ACC112 (cell line): ENCODE measurements around the gene CX3CL1.

ENCODE experiments used
- H2AFZ ChIP-seq: fragments of 200-600 bp; sonication (generic); one replicate; pipeline ENCODE4 v1.6.0; 2017; ENCODE audit warnings: antibody characterized with exemption, low read length; ENCODE audit not compliant: unreplicated experiment
- H3K27ac ChIP-seq: fragments of 200-600 bp; sonication (generic); 2 replicates; pipeline ENCODE4 v1.5.1; 2014; ENCODE audit warnings: low read depth, mild to moderate bottlenecking, antibody characterized with exemption, low read length, moderate library complexity
- H3K27me3 ChIP-seq: fragments of 200-600 bp; sonication (generic); 2 replicates; pipeline ENCODE4 v1.6.1; 2014; ENCODE audit warnings: mild to moderate bottlenecking, antibody characterized with exemption, low read length, moderate library complexity, mixed read lengths; ENCODE audit not compliant: insufficient read depth
- H3K36me3 ChIP-seq: fragments of 200-600 bp; sonication (generic); 2 replicates; pipeline ENCODE4 v1.6.1; 2016; ENCODE audit warnings: mild to moderate bottlenecking, antibody characterized with exemption, low read length, moderate library complexity, mixed read lengths; ENCODE audit not compliant: insufficient read depth
- H3K4me1 ChIP-seq: fragments of 200-600 bp; sonication (generic); one replicate; pipeline ENCODE4 v1.6.1; 2016; ENCODE audit warnings: low read length, mixed read lengths; ENCODE audit not compliant: insufficient read depth, unreplicated experiment, control insufficient read depth
- H3K4me3 ChIP-seq: fragments of 200-600 bp; sonication (generic); 2 replicates; pipeline ENCODE4 v1.5.1; 2014; ENCODE audit warnings: mild to moderate bottlenecking, low read depth, low read length
- H3K79me2 ChIP-seq: fragments of 200-600 bp; sonication (generic); one replicate; pipeline ENCODE4 v1.6.0; 2016; ENCODE audit warnings: low read length; ENCODE audit not compliant: control insufficient read depth, unreplicated experiment, insufficient read depth

Gene CX3CL1

GRCh38 chr16:57383276-57384247, 11.3 kb downstream of the CX3CL1 start:
- H3K36me3 ChIP-seq: no peaks in the 10 kb centered on the region
- H2AFZ ChIP-seq: no peak overlapping the region
- H3K27ac ChIP-seq: no peak overlapping the region
- H3K27me3 ChIP-seq: no peaks in the 10 kb centered on the region
- peaks cover 5% of the 10 kb centered on the region for H3K4me1 ChIP-seq
- no peak overlapping the region for H3K4me3 ChIP-seq
- no peaks in the 10 kb centered on the region for H3K79me2 ChIP-seq

- Histone ChIP-seq H2AFZ (no peak overlapping the region), H3K4me1 (peaks cover 5% of the 10 kb centered on the region), H3K79me2 (no peaks in the 10 kb centered on the region), H3K27me3 (no peaks in the 10 kb centered on the region), H3K4me3 (no peak overlapping the region), H3K27ac (no peak overlapping the region), H3K36me3 (no peaks in the 10 kb centered on the region)
Measured at GRCh38 chr16:57384248-57385070, 12.2 kb downstream of the CX3CL1 start.

DNA sequence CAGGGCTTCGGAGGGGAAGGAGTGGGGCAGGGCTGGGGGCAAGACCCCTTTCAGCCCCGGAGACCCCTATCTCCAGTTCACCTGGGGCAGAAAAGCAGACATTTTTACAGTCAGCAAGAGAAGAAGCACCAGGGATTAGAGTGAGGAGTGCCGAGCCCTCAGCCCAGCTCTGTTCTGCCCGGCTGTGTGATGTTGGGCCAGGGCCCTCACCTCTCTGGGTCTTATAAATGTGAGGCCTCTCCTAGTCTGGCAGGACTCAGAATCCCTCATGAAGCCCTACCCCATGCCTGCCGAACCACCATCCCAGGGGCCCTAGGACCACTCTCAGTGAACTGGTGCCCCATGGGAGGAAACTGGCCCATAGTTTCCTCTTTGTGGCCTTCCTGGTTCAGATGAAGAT, 12.8 kb downstream of the CX3CL1 start:
- Histone ChIP-seq H3K4me3 (no peak overlapping the region), H3K4me1 (peaks cover 5% of the 10 kb centered on the region)

DNA sequence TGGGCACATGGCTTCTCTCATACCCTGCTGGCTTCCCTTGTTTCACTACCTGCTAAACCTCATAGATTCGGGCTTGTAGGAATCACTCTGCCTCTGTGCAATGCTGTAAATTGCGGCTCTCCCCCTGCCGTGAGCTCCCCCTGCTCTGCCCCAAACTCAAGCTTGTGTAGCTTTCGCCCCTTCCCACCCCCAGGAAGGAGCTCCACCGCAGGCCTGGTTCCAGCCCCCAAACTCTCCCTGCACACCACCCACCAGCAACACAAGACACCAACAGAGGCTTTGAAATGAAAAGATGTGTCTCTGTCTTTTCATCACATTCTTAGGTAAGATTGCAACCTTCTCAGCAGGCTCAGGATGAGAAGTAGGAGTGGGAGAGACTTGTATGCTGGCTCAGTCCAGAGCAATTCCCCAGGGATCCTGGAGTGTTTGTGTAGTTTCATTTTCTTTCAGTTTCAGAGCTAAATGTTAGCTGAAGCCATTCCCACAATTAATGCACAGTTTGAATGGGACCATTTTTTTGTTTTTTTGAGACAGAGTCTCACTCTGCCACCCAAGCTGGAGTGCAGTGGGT, 14.2 kb downstream of the CX3CL1 start:
- peaks cover 5% of the 10 kb centered on the region for H3K4me1 ChIP-seq
- peaks cover 12% of the 10 kb centered on the region; the same call in 1 of the 2 replicates for H3K27me3 ChIP-seq
- no peak overlapping the region for H3K4me3 ChIP-seq
- no peaks in the 10 kb centered on the region for H3K36me3 ChIP-seq
- H3K79me2 ChIP-seq: no peaks in the 10 kb centered on the region
- H3K27ac ChIP-seq: no peak overlapping the region
- no peak overlapping the region for H2AFZ ChIP-seq

More for the DNA sequence above, 12.8 kb downstream of the CX3CL1 start:
- H3K79me2 ChIP-seq: no peaks in the 10 kb centered on the region
- H3K27ac ChIP-seq: no peak overlapping the region
- no peaks in the 10 kb centered on the region for H3K36me3 ChIP-seq
- H3K27me3 ChIP-seq: 0 out of 2 replicates have a peak, but pooled peaks cover 2% of the 10 kb centered on the region
- no peak overlapping the region for H2AFZ ChIP-seq

GRCh38 chr16:57387598-57388354, 15.5 kb downstream of the CX3CL1 start:
- Histone ChIP-seq H3K27ac (no peak overlapping the region), H3K36me3 (no peaks in the 10 kb centered on the region), H2AFZ (no peak overlapping the region), H3K79me2 (no peaks in the 10 kb centered on the region), H3K4me3 (no peak overlapping the region), H3K27me3 (peaks cover 18% of the 10 kb centered on the region), H3K4me1 (peaks cover 5% of the 10 kb centered on the region)

DNA sequence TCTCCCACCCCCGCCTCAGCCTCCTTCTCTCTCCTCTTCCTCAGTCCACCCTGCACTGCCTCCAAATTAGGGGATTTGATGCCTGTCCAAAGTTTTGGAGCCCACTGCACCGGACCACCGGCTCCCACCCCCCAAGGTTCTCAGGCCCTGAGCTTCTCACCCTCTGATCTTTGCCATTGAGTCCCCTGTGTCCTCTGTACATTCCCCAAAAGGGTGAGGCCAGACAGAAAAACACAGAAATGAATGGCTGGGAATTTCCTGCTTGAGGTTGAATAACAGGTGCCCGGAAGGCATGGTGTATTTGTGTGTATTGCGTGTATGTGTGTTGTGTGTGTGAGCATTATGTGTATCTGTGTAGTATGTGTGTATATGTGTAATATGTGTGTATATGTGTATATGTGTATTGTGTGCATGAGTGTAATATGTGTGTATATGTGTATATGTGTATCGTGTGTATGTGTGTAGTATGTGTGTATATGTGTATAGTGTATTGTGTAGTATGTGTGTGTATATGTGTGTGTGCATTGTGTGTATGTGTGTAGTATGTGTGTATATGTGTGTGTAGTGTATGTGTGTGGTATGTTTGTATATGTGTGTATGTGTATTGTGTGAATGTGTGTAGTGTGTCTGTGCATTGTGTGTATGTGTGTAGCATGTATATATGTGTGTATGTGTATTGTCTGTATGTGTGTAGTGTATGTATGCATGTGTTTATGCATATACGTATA, 16.2 kb downstream of the CX3CL1 start:
- Histone ChIP-seq H3K79me2 (no peaks in the 10 kb centered on the region), H3K4me1 (peaks cover 5% of the 10 kb centered on the region), H3K27ac (no peak overlapping the region), H3K4me3 (no peak overlapping the region), H3K27me3 (peaks cover 18% of the 10 kb centered on the region), H3K36me3 (no peaks in the 10 kb centered on the region), H2AFZ (no peak overlapping the region)

- H3K4me3 ChIP-seq: no peak overlapping the region
- H2AFZ ChIP-seq: no peak overlapping the region
- peaks cover 23% of the 10 kb centered on the region for H3K27me3 ChIP-seq
- H3K79me2 ChIP-seq: no peaks in the 10 kb centered on the region
- no peaks in the 10 kb centered on the region for H3K36me3 ChIP-seq
- H3K4me1 ChIP-seq: peaks cover 5% of the 10 kb centered on the region
- H3K27ac ChIP-seq: no peak overlapping the region
Measured at GRCh38 chr16:57389087-57389468, 16.8 kb downstream of the CX3CL1 start.

DNA sequence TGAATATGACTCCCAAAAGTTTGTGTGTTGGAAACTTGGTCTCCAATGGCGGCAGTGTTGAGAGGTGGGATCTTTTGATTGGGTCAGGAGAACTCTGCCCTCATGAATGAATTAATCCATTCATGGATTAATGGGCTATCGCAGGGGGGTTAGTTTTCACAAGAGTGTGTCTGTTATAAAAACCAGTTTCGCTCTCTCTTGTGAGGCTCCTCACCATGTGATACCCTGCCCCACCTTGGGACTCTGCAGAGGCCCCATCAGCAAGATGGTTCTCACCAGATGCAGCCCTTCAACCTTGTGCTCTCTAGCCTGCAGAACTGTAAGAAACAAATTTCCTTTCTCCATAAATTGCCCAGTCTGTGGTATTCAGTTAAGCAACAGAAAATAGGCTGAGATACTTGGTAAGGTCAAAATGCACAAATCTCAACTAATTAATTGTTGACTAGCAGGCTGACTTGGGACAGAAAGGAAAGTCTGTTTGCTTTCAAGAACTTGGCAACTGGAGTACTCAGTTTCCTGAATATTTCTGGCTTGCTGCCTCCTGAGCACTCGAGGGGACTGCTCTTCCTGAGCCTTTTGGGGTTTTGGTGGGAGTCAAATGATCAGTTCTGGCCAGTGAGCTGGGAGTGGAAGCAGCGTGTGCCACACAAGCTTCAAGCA, 18.5 kb downstream of the CX3CL1 start:
- Histone ChIP-seq H3K4me3 (no peak overlapping the region), H3K4me1 (peaks cover 5% of the 10 kb centered on the region), H3K27ac (no peak overlapping the region), H3K36me3 (no peaks in the 10 kb centered on the region), H3K27me3 (peaks cover 26% of the 10 kb centered on the region), H2AFZ (no peak overlapping the region), H3K79me2 (no peaks in the 10 kb centered on the region)

- no peaks in the 10 kb centered on the region for H3K79me2 ChIP-seq
- H2AFZ ChIP-seq: no peak overlapping the region
- no peak overlapping the region for H3K27ac ChIP-seq
- no peaks in the 10 kb centered on the region for H3K36me3 ChIP-seq
- H3K4me3 ChIP-seq: no peak overlapping the region
- peaks cover 4% of the 10 kb centered on the region for H3K4me1 ChIP-seq
- H3K27me3 ChIP-seq: peaks cover 26% of the 10 kb centered on the region
Measured at GRCh38 chr16:57391300-57391699, 19.0 kb downstream of the CX3CL1 start.
